ENCODE data around the gene SCARB1. TPM values are rescaled to one million over a fixed set of nuclear protein-coding genes. Genes with fewer than 3 reads are reported as not detected.
A peak's percentile ranks its signal among the peaks of the same experiment; 100 is the strongest.

Gene SCARB1
- total RNA-seq, 1 donor from 2014 or later, result 25.8 TPM

DNA sequence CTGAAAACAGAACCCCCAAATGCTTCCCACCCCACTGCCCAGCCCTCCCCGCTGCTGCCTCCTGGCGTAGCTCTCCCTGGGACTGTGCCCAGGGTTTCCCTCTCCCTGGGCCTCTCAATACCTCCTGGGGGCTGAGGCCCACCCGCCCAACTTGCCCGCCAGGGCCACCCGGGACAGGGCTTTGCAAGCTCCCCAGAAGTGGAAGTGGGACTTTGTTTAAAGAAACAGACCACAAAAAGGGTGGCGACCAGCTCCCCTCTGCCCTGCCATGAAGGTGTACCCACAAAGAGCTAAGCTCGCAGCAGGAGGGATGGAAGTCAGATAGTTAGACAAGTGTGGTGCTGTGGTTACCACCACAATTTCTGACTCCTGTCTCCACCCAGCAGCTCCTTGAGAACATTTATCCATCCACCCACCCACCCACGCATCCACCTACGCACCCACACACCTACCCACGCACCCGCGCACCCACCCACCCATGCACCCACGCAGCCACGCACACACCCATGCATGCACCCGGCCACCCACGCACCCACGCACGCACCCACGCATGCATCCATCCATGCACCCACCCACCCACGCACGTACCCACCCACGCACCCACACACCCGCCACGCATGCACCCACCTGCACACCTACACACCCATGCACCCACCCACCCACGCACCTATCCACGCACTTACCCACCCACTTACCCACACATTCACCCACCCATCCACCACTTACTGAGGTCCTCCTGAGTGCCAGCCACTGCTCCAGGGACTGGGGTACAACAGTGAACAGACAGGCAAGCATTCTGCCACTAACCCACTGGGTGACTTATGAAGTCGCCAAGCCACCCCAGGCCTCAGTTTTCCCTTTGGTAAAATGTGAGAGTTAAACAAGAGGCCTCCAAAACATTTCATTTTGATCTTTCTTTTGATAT is 127.3 kb downstream of the SCARB1 start:
- intact Hi-C loops (cut with micrococcal nuclease), result no loop called here
- Mint-ChIP-seq H3K9me3 (peaks cover 7% of the 10 kb centered on the region), H3K4me3 (ENCODE audit: low read depth) (no peak overlapping the region), H3K27ac (peak overlapping the region; percentile 59), H3K27me3 (ENCODE audit: low read depth) (peaks cover 8% of the 10 kb centered on the region), H3K36me3 (ENCODE audit: low read depth) (no peaks in the 10 kb centered on the region), H3K4me1 (ENCODE audit: low read depth) (peaks cover 17% of the 10 kb centered on the region)
- no peak for DNase-seq (ENCODE audit: low spot score)

DNA sequence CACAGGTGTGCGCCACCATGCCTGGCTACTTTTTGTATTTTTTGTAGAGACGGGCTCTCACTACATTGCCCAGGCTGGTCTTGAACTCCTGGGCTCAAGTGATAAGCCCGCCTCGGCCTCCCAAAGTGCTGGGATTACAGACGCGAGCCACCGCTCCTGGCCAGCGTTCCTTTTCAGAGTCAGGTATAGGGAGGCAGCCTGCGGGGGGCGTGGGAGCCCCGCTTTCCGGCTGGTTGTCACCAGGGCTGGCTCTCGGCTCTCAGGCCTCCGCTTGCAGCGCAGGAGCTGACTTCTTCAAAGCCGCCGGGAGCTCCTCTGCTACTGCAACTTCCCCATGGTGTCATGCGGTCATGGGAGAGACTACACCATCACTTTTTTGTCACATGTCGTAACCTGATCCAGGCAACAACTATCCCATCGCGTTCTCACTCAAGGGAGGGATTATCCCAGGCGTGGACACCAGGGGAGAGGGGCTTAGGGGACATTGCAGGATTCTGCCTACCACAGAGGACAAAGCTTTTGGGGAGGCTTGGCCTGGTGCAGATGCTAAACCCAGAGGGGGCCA is 129.4 kb downstream of the SCARB1 start:
- DNase-seq (ENCODE audit: low spot score), result no peak
- H3K4me3 Mint-ChIP-seq (ENCODE audit: low read depth), result no peak overlapping the region
- H3K4me1 Mint-ChIP-seq (ENCODE audit: low read depth), result peaks cover 4% of the 10 kb centered on the region
- H3K27me3 Mint-ChIP-seq (ENCODE audit: low read depth), result peaks cover 2% of the 10 kb centered on the region
- no peaks in the 10 kb centered on the region for H3K9me3 Mint-ChIP-seq
- H3K27ac Mint-ChIP-seq, result no peak overlapping the region
- intact Hi-C loops (cut with micrococcal nuclease), result no loop called here
- H3K36me3 Mint-ChIP-seq (ENCODE audit: low read depth), result no peaks in the 10 kb centered on the region

DNA sequence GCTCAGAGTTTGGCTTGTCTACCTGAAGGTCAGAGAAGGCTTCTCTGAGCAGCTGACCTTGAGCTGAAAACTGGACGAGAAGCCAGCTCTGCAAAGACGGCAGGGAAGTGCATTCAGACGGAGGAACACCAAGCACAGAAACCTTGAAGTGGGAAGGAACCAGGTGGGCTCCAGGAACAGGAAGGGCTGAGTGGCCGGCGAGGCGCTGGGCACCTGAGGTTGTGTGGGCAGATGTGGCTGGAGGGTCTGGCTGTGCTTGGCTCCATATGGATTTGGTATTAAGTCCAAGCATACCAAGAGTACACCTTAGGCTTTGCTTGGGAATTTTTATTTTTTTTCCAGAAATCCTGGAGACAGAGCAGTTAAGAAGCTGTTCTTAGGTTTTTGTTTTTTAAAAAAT is 130.6 kb downstream of the SCARB1 start:
- no peaks in the 10 kb centered on the region for H3K36me3 Mint-ChIP-seq (ENCODE audit: low read depth)
- no peak overlapping the region for H3K4me3 Mint-ChIP-seq (ENCODE audit: low read depth)
- H3K9me3 Mint-ChIP-seq, result no peaks in the 10 kb centered on the region
- H3K27ac Mint-ChIP-seq, result no peak overlapping the region
- H3K27me3 Mint-ChIP-seq (ENCODE audit: low read depth), result peaks cover 2% of the 10 kb centered on the region
- DNase-seq (ENCODE audit: low spot score), result no peak
- peaks cover 4% of the 10 kb centered on the region for H3K4me1 Mint-ChIP-seq (ENCODE audit: low read depth)
- intact Hi-C loops (cut with micrococcal nuclease), result no loop called here

DNA sequence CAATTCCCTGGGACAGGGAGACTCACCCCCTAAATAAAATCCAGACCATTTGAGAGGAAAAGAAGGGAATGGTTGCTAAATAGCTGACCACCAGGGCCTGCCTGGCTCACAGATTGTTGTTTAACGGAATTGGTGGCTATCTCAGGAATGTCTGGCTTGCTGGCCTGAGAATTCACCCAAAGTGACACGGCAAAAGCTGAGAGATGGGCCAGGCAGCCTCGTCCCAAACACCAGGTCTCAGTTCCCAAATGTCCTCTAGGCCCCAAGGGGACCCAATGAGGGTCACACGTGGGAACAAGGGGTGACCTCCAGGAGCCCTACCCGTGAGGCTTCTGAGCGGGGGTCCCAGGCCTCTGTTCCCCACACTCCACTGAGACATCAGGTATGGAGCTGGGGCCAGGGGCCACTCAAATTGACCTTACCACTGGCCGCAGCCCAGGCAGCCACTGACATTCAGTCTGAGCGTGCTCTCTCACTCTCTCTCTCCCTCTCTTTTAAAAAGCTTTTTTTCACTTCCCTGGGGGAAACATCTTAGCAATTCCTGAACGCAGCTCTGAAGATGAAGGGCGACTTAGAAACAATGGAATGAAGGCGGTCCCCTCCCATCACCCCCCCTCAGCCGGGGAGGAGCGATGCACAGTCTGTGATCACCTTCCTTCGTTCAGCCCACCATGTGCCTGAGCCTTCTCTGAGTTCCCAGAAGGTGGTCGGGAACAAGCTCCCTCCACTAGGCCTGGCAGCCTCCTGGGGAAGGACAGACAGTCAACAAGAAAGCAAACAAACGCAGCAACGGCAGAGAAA is 131.2 kb downstream of the SCARB1 start:
- Mint-ChIP-seq H3K9me3 (no peaks in the 10 kb centered on the region), H3K36me3 (ENCODE audit: low read depth) (no peaks in the 10 kb centered on the region), H3K27ac (no peak overlapping the region), H3K27me3 (ENCODE audit: low read depth) (peaks cover 2% of the 10 kb centered on the region), H3K4me1 (ENCODE audit: low read depth) (peaks cover 4% of the 10 kb centered on the region), H3K4me3 (ENCODE audit: low read depth) (no peak overlapping the region)
- intact Hi-C loops (cut with micrococcal nuclease), result no loop called here
- no peak for DNase-seq (ENCODE audit: low spot score)

DNA sequence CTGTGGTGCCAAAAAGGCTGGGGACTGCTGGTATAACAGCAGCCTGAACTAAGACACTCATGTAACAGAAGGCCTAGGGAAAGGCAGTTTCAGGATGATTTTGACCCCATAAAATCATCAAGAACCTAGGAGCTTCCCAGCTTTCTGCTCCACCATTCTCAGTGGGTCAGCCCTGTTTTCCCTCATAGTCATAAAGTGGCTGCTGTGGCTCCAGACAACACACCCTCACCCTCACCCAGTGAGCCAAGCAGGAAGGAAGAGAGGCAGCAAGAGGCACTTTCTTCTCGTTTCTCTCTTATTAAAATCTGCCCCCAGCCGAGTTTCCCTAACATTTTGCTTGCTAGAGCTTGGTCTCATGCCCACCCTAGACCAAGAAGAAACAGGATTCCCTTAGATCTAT is 131.8 kb downstream of the SCARB1 start:
- peaks cover 4% of the 10 kb centered on the region for H3K4me1 Mint-ChIP-seq (ENCODE audit: low read depth)
- no peak for DNase-seq (ENCODE audit: low spot score)
- H3K9me3 Mint-ChIP-seq, result no peaks in the 10 kb centered on the region
- H3K27ac Mint-ChIP-seq, result no peak overlapping the region
- H3K36me3 Mint-ChIP-seq (ENCODE audit: low read depth), result no peaks in the 10 kb centered on the region
- intact Hi-C loops (cut with micrococcal nuclease), result no loop called here
- peaks cover 2% of the 10 kb centered on the region for H3K27me3 Mint-ChIP-seq (ENCODE audit: low read depth)
- no peak overlapping the region for H3K4me3 Mint-ChIP-seq (ENCODE audit: low read depth)

DNA sequence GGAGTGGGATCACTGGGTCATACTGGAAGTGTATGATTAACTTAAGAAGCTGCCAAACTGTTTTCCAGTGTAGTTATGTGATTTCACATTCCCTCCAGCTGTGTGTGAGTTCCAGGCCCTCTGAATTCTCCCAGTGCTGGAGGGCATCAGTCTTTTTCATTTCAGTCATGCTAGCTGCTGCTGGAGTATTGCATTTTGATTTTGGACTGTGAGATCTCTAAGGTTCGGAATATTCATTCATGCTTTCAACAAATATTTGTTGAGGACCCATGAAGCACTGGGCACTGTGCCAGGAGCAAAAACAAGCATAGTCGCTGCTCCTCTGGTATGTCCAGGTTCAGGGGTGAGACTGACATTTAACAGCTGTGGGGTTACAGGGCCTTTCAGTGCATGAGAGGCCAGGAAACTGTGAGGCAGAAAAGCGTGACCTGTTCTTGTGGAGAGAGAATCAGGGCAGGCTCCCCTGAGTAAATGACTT is 133.2 kb downstream of the SCARB1 start:
- H3K27me3 Mint-ChIP-seq (ENCODE audit: low read depth), result peaks cover 10% of the 10 kb centered on the region
- intact Hi-C loops (cut with micrococcal nuclease), result no loop called here
- DNase-seq (ENCODE audit: low spot score), result no peak
- no peaks in the 10 kb centered on the region for H3K4me1 Mint-ChIP-seq (ENCODE audit: low read depth)
- no peak overlapping the region for H3K4me3 Mint-ChIP-seq (ENCODE audit: low read depth)
- H3K9me3 Mint-ChIP-seq, result no peaks in the 10 kb centered on the region
- no peak overlapping the region for H3K27ac Mint-ChIP-seq
- H3K36me3 Mint-ChIP-seq (ENCODE audit: low read depth), result no peaks in the 10 kb centered on the region

DNA sequence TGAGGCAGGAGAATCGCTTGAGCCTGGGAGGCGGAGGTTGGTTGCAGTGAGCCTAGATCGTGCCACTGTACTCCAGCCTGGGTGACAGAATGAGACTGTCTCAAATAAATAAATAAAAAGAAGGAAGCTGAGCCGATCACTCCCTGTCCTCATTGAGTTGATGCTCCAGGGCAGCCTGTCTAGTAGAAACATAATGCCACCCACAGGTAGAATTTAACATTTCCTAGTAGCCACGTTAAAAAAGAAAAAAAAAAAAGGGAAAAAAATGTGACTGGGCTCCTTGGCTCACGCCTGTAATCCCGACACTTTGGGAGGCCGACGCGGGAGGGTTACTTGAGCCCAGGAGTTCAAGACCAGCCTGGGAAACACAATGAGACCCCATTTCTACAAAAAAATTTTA is 135.7 kb downstream of the SCARB1 start:
- DNase-seq (ENCODE audit: low spot score), result no peak
- Mint-ChIP-seq H3K4me1 (ENCODE audit: low read depth) (no peaks in the 10 kb centered on the region), H3K4me3 (ENCODE audit: low read depth) (no peak overlapping the region), H3K27ac (no peak overlapping the region), H3K9me3 (no peaks in the 10 kb centered on the region), H3K36me3 (ENCODE audit: low read depth) (no peaks in the 10 kb centered on the region), H3K27me3 (ENCODE audit: low read depth) (peaks cover 14% of the 10 kb centered on the region)
- intact Hi-C loops (cut with micrococcal nuclease), result no loop called here

DNA sequence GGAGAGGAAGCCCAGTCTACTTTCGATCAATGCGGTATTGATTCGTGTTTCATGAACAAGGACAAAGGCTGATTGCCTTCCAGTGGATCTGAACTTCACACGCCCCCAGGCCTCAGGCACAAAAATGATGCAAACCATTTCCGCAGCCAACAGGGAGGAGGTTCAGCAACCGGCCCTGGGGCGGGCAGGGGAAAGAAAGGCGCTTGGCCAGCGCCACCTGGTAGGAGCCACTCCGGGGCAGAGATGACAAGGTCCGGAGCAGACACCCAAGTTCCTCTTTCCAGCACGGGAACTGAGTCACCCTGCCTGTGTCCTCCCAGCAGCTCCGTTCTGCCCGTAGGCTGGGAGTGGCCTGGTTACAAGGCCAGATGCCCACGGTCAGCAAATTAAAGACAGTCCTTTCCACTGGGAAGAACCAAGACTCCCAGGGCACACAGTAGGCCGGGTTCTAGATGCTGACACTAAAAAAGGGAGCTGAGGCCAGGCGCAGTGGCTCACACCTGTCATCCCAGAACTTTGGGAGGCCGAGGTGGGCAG is 136.3 kb downstream of the SCARB1 start:
- no peaks in the 10 kb centered on the region for H3K9me3 Mint-ChIP-seq
- no peak overlapping the region for H3K27ac Mint-ChIP-seq
- no peak overlapping the region for H3K4me3 Mint-ChIP-seq (ENCODE audit: low read depth)
- H3K27me3 Mint-ChIP-seq (ENCODE audit: low read depth), result peaks cover 14% of the 10 kb centered on the region
- no peaks in the 10 kb centered on the region for H3K36me3 Mint-ChIP-seq (ENCODE audit: low read depth)
- no peak for DNase-seq (ENCODE audit: low spot score)
- intact Hi-C loops (cut with micrococcal nuclease), result no loop called here
- H3K4me1 Mint-ChIP-seq (ENCODE audit: low read depth), result no peaks in the 10 kb centered on the region

Other genes with a start within 250 kb of the SCARB1 start
- 831 and 874 TPM in 2 replicates for gene UBC, start 50.8 kb upstream of the SCARB1 start, total RNA-seq
- 42.8 and 43.7 TPM in 2 replicates for gene DHX37, start 125.3 kb upstream of the SCARB1 start, total RNA-seq
- 38.3 and 39.3 TPM in 2 replicates for gene BRI3BP, start 129.8 kb upstream of the SCARB1 start, total RNA-seq
- gene AACS, start 201.6 kb upstream of the SCARB1 start, total RNA-seq, result 45.5 and 46.9 TPM in 2 replicates